Cardiac septum (tissue), 1 donor: ENCODE results near the gene ZBTB11. TPM values are rescaled to one million over a fixed set of nuclear protein-coding genes. Genes with fewer than 3 reads are reported as not detected.
"Not testable (repeated sequence)": the region's sequence is repeated elsewhere in the genome, so short reads cannot be mapped to it uniquely, and the experiment has no call there.

Source experiments
- DNase-seq: peaks from one replicate; pipeline ENCODE4 v3.0.0-alpha.2; 2020; ENCODE audit warnings: low spot score
- intact Hi-C: fragments of 100-400 bp; cut with DNase I; formaldehyde crosslinking; loops from one replicate; pipeline ENCODE4 v1.14.0; 2022
- total RNA-seq: library from RNA; stranded (reverse); fragmentation: NEBNext Ultra II Directional; extraction: Animal tissue kit (Norgen Biotek cat#: 25700); gene quantifications from one replicate; pipeline ENCODE4 v1.2.1, GENCODE V29; 2021
- donor health status: DM: no; HTN: no; CAD: no.

The ZBTB11 gene
- total RNA-seq, 1 donor from 2014 or later, result 8.4 TPM

DNA sequence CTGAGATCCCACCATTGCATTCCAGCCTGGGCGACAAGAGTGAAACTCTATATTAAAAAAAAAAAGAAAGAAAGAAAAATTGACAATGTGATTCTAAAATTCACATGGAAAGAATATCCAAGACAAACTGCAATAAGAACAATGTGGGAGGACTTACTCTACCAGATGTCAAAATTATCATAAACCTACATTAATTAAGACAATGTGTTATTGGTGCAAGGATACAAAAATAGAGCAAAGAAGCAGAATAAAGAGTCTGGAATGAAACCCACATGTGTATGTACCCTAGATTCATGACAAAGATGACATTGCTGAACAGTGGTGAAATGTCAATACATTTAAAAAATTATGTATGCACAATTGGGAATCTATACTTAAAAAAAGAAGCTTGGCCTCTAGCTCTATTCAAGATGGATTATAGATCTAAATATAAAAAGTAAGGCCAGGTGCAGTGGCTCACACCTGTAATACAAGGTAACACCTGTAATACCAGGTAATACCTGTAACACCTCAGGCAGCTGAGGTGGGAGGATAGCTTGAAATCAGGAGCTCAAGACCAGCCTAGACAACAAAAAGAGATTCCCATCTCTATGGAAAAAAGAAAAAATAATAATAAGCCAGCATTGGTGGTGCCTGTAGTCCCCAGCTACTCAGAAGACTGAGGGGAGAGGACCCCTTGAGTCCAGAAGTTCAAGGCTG is 45.7 kb downstream of the ZBTB11 start:
- DNase-seq, result no peak
- intact Hi-C loops, result no loop called here

DNA sequence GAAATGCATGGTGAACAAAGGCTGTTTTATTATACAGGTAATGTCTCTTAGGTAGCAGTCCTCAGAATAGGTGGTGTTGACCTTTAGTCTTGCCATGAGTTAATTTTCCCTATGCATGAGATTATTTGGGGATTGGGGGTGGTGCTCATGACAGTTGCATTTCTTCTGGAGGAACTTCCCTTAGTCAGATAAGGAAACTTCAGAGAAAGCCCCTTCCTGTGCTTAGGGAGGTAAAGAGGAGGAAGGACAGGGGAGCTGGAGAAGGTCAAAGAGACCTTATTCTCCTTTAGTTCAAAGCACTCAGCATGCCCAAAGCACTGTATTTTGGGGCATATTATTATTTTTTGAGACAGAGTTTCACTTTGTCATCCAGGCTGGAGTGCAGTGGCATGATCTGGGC is 47.7 kb downstream of the ZBTB11 start:
- no peak for DNase-seq
- intact Hi-C loops, result no loop called here

GRCh38 chr3:101625879-101626278 is 51.1 kb downstream of the ZBTB11 start:
- intact Hi-C loops, result no loop called here
- no peak for DNase-seq

- no peak for DNase-seq
- intact Hi-C loops, result no loop called here
Observed at GRCh38 chr3:101624857-101625256, 52.1 kb downstream of the ZBTB11 start.

- intact Hi-C loops, result no loop called here
- DNase-seq, result no peak
Observed at GRCh38 chr3:101623656-101624055, 53.3 kb downstream of the ZBTB11 start.

DNA sequence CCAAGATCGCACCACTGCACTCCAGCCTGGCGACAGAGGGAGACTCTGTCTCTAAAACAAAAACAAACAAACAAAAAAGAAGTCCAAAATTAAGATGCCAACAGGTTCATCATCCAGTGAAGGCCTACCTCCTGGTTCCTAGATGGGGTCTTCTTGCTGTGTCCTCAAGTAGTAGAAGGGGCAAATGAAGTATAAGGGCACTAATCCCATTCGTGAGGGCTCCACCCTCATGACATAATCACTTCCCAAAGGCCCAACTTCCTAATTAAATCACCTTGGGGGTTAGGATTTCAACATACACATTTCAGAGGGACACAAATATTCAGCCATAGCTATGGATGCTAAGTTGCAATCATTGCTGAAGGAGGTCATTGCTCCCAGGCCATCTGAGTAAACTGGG is 57.2 kb downstream of the ZBTB11 start:
- no peak for DNase-seq
- intact Hi-C loops, result no loop called here

DNA sequence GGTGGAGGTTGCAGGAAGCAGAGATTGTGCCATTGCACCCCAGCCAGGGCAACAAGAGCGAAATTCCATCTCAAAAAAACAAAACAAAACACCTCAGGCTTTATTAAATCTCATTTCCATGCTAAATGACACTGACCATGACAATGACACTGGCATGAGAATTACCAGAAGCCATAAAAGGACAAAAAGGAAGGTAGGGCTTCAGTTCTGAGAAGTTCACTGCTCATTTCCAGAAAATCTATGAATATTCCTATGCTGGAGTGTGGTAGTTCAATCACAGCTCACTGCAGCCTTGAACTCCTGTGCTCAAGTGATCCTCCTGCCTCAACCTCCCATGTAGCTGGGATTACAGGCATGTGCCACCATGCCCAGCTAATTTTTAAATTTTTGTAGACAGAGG is 58.2 kb downstream of the ZBTB11 start:
- DNase-seq, result no peak
- intact Hi-C loops, result no loop called here

GRCh38 chr3:101617478-101617877 is 59.5 kb downstream of the ZBTB11 start:
- DNase-seq, result no peak
- intact Hi-C loops, result no loop called here

DNA sequence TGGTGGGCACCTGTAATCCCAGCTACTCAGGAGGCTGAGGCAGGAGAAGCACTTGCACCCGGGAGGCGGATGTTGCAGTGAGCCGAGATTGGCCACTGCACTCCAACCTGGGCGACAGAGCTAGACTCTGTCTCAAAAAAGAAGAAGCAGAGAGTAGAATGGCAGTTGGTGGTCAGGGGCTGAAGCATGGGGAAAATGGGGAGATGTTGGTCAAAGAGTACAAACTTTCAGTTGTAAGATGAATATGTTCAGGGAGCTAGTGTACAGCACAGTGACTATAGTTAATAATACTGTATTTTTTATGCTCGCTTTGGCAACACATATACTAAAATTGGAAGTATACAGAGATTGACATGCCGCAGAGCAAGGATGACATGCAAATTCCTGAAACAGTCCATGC is 61.4 kb downstream of the ZBTB11 start:
- DNase-seq, result no peak
- intact Hi-C loops, result no loop called here

- intact Hi-C loops, DNase-seq: not testable (repeated sequence)
Observed at GRCh38 chr3:101613014-101613413, 63.9 kb downstream of the ZBTB11 start.

GRCh38 chr3:101611023-101611422 is 65.9 kb downstream of the ZBTB11 start:
- DNase-seq, result no peak
- intact Hi-C loops, result no loop called here

DNA sequence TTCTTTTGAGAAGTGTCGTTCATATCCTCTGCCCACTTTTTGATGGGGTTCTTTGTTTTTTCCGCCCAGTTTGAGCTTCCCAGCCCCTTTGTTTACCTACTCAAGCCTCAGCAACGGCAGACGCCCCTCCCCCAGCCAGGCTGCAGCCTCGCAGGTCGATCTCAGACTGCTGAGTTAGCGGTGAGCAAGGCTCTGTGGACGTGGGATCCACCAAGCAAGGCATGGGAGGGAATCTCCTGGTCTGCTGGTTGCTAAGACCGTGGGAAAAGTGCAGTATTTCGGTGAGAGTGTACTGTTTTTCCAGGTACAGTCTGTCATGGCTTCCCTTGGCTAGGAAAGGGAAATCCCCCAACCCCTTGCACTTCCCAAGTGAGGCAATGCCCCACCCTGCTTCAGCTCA is 71.5 kb downstream of the ZBTB11 start:
- DNase-seq, intact Hi-C loops: not testable (repeated sequence)

DNA sequence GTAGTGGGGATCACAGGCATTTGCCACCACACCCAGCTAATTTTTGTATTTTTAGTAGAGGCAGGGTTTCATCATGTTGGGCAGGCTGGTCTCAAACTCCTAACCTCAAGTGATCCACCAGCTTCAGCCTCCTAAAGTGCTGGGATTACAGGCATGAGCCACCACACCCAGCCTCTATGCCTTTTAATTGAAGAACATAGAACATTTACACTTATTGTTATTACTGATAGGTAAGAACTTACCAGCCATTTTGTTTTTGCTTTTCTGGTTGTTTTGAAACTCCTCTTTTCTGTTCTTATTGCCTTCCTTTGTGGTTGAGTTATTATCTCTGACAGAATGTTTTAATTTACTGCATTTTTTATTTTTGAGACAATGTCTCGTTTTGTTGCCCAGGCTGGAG is 73.7 kb downstream of the ZBTB11 start:
- intact Hi-C loops, result no loop called here
- no peak for DNase-seq

DNA sequence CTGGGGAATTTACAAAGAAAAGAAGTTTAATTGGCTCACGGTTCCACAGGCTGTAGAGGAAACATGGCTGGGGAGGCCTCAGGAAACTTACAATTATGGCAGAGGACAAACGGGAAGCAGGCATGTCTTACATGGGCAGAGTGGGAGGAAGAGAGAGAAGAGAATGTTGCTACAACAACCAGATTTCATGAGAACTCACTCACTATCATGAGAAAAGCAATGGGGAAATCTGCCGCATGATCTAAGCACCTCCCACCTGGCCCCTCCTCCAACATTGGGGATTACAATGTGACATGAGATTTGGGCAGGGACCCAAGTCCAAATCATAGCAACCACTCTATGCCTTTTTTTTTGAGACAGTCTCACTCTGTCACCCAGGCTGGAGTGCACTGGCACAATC is 74.2 kb downstream of the ZBTB11 start:
- no peak for DNase-seq

More for the DNA sequence above, 74.2 kb downstream of the ZBTB11 start:
- intact Hi-C loops, result no loop called here

Other genes starting within 250 kb of the ZBTB11 start
- gene SENP7, start 163.9 kb downstream of the ZBTB11 start, total RNA-seq, result 11.0 TPM
- gene TRMT10C, start 115.3 kb downstream of the ZBTB11 start, total RNA-seq, result 19.1 TPM
- 120 TPM for gene PCNP, start 103.0 kb downstream of the ZBTB11 start, total RNA-seq
- 569 TPM for gene RPL24, start 9.6 kb upstream of the ZBTB11 start, total RNA-seq
- 7.9 TPM for gene CEP97, start 47.5 kb upstream of the ZBTB11 start, total RNA-seq
- 26.9 TPM for gene NXPE3, start 102.1 kb upstream of the ZBTB11 start, total RNA-seq
- gene NFKBIZ, start 172.4 kb upstream of the ZBTB11 start, total RNA-seq, result 16.0 TPM